GM12872 (cell line): Measurements from ENCODE around the gene IYD.

Experiments used
- TF ChIP-seq, protein P1 (sequence below): IDR thresholded peaks from 3 replicates; pipeline ENCODE4 v1.5.1; 2011; ENCODE audit warnings: low read depth, mild to moderate bottlenecking, low read length, moderate library complexity; ENCODE audit not compliant: insufficient read depth

IYD gene

GRCh38 chr6:150451807-150452427, 83.1 kb downstream of the IYD start:
- TF ChIP-seq, protein P1, sequence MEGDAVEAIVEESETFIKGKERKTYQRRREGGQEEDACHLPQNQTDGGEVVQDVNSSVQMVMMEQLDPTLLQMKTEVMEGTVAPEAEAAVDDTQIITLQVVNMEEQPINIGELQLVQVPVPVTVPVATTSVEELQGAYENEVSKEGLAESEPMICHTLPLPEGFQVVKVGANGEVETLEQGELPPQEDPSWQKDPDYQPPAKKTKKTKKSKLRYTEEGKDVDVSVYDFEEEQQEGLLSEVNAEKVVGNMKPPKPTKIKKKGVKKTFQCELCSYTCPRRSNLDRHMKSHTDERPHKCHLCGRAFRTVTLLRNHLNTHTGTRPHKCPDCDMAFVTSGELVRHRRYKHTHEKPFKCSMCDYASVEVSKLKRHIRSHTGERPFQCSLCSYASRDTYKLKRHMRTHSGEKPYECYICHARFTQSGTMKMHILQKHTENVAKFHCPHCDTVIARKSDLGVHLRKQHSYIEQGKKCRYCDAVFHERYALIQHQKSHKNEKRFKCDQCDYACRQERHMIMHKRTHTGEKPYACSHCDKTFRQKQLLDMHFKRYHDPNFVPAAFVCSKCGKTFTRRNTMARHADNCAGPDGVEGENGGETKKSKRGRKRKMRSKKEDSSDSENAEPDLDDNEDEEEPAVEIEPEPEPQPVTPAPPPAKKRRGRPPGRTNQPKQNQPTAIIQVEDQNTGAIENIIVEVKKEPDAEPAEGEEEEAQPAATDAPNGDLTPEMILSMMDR: no peak

GRCh38 chr6:150452428-150453243, 83.8 kb downstream of the IYD start:
- TF ChIP-seq, protein P1: no peak

DNA sequence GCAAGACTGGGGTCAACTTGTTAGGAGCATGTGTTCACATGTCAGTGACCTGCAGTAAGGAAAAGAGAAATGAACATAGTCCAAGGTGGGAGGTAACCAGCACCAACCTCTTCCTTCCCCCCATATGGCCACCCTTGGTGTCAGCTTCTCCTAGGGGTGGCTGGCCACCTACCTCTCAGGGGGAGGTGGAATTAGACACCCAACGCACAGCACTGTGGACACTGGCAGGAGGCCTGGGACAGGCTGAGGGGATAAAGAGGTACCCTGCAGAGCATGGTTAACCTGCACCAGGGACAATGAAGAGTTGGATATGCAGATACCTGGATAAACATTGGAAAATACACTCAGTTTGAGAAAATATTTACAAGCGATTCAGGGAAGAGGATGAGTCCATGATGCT, 84.5 kb downstream of the IYD start:
- TF ChIP-seq, protein P1: no peak
